ENCODE measurements around the gene BICD2. TPM values are rescaled to one million over a fixed set of nuclear protein-coding genes. Genes with fewer than 3 reads are reported as not detected.

Gene BICD2
- total and polyA plus RNA-seq, 10 of the 15 experiments (the other 5 are each of a cell fraction or from before 2014, with no cell fraction given), result 5.3 to 25.5 (median 14.4) TPM

DNA sequence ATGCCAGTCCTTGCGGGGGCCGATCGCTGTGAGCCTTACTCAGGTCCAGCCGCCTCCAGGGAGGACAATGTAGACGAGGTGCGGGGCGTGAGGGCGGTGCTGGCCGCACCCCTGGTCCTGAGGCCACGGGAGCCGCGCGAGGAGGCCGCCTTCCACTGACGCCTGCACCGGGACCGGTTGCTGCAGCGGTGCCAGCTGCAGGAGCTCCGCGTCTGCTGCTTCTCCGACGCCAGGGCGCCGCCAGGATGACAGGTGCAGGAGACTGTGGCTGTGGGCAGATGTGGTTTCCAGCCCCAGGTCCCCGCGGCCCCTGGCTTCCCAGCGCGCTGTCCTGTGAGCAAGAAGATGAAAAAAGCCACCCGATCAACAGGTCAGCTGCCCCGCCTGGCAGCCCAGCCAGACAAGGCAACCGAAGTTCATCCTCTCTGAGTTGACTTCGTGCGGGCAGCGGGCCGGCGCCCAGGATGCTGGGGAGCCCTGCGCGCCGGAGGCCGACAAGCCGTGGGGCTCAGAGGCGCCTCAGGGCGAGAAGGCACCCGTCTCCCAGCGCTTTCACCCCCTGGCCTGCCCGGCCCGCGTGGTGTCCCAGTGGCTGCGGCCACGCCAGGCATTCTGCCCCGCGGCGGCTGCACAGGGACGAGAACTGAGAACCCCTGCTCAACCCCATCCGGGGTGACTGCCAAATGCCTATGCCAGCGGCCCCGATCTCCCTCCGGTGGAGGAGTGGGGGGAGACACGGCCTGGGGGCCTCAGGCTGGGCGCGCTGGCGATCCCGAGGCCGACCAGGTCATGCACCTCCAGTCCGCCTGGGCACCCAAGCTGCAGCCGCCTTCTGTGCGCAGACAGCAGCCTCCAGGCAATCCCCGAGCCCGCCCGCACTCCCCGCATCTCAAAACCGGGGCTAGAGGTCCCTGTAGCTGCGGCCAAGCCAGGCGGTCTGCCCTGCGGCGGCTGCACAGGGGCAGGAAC, 43.4 kb upstream of the BICD2 start:
- no peak for FAIRE-seq
- RAD21 ChIA-PET (ENCODE audit: unreplicated experiment), result interaction anchor here (0.6 kb wide), 1 partner anchor 442 kb away, joined by 3 read pairs; no protein-coding TSS in a partner anchor
- DNase-seq (ENCODE audit: low read depth, low spot score), result no peak
- no peaks in the 10 kb centered on the region for H4K20me1 ChIP-seq (ENCODE audit: control insufficient read depth, insufficient read depth)
- no TSS peak for BruUV-seq (replicated peaks)
- intact Hi-C loops (cut with micrococcal nuclease; ENCODE audit: unreplicated experiment) (no loop called here), in situ Hi-C loops (cut with MboI) (no loop called here)
- H3K79me2 ChIP-seq (ENCODE audit: control insufficient read depth, insufficient read depth, low read length), result no peaks in the 10 kb centered on the region
- no peaks in the 10 kb centered on the region for H3K36me3 ChIP-seq (ENCODE audit: control insufficient read depth in 2 of 2, insufficient read depth in 2 of 2, low read length in 1 of 2)
- POLR2A ChIA-PET, result no interaction called here
- 4% methylated on average over 68 of the region's 76 CpGs for WGBS (ENCODE audit: insufficient coverage, insufficient replicate concordance, low lambda C conversion rate, missing lambda C conversion rate)
- H3K9me3 ChIP-seq (replicated peaks; ENCODE audit: control insufficient read depth, insufficient read depth, low read length), result no peaks in the 10 kb centered on the region
- CTCF ChIA-PET, result interaction anchor here (0.6 kb wide), 1 partner anchor 1631 kb away, joined by 3 read pairs; no protein-coding TSS in a partner anchor
- H3K4me3 ChIP-seq, result no peak overlapping the region
- no peaks in the 10 kb centered on the region for H3K4me1 ChIP-seq (ENCODE audit: control insufficient read depth, insufficient read depth, low read length)
- no peak overlapping the region for H2AFZ ChIP-seq (ENCODE audit: control insufficient read depth, low read depth, low read length)
- ATAC-seq, result peak; percentile 50
- no peak overlapping the region for H3K27ac ChIP-seq (ENCODE audit: control insufficient read depth, insufficient read depth)
- H3K4me2 ChIP-seq (ENCODE audit: control insufficient read depth, insufficient read depth), result no peak overlapping the region
- TF ChIP-seq NR2C1 (IDR thresholded peaks at IDR 0.05), result no peak
- no peak for TF ChIP-seq CEBPZ (IDR thresholded peaks at IDR 0.05; ENCODE audit: low read depth, low read length)
- TF ChIP-seq ZNF592 (IDR thresholded peaks at IDR 0.05), result no peak
- no peak for TF ChIP-seq ZNF687 (IDR thresholded peaks at IDR 0.05)
- TF ChIP-seq RUNX3 (IDR thresholded peaks at IDR 0.05; ENCODE audit: low read length), result no peak
- no peak for TF ChIP-seq SREBF1 (IDR thresholded peaks at IDR 0.05; ENCODE audit: low read length)
- peaks cover 15 to 18% of the 10 kb centered on the region in 2 experiments for H3K27me3 ChIP-seq (replicated peaks in 1 of 2; ENCODE audit: control insufficient read depth in 2 of 2, insufficient read depth in 2 of 2, low read length in 1 of 2)
- no peak overlapping the region for H3K9ac ChIP-seq (ENCODE audit: control insufficient read depth, insufficient read depth, low read length)
- SMC1A ChIA-PET (ENCODE audit: uncharacterized antibody, unreplicated experiment), result no interaction called here
